RWPE1 (cell line): Measurements from ENCODE around the gene TYROBP.

Source experiments
- CTCF ChIA-PET: fragments of 350-600 bp; sonication (Branson Sonifier 250); formaldehyde crosslinking; extraction: SDS; loops from one replicate; lab custom pipeline; 2021; lab: Yijun Ruan, JAX
- POLR2A ChIA-PET: fragments of 400-600 bp; formaldehyde crosslinking; extraction: SDS; loops from one replicate; lab custom pipeline; 2020; ENCODE audit warnings: antibody characterized with exemption; ENCODE audit not compliant: low non-redundant PET; lab: Yijun Ruan, JAX
- DNase-seq: peaks from one replicate; pipeline ENCODE4 v3.0.0; 2012; ENCODE audit warnings: low spot score
- H3K27ac ChIP-seq: fragments of 450-650 bp; 2 replicates; pipeline ENCODE4 v1.5.1; 2017
- CTCF ChIP-seq: fragments of 450-650 bp; conservative IDR thresholded peaks from 2 replicates; pipeline ENCODE4 v1.5.1; 2017; ENCODE audit warnings: low read depth, mild to moderate bottlenecking

Gene TYROBP

GRCh38 chr19:35909684-35910035 is 1.6 kb upstream of the TYROBP start:
- TF ChIP-seq CTCF, result no peak
- no peak overlapping the region for H3K27ac ChIP-seq
- DNase-seq, result no peak
- ChIA-PET POLR2A (no interaction called here), CTCF (interaction anchor here (0.6 kb wide), 1 partner anchor 59 kb away, joined by 3 read pairs; no protein-coding TSS in a partner anchor)

GRCh38 chr19:35908973-35909683 is 1.0 kb upstream of the TYROBP start:
- CTCF ChIA-PET, result interaction anchor here (0.6 to 1.3 kb wide), 2 partner anchors 27 to 59 kb away, joined by 3 read pairs; no protein-coding TSS in a partner anchor
- no peak for TF ChIP-seq CTCF
- no peak for DNase-seq
- POLR2A ChIA-PET, result no interaction called here
- no peak overlapping the region for H3K27ac ChIP-seq

- H3K27ac ChIP-seq, result no peak overlapping the region
- ChIA-PET CTCF (no interaction called here), POLR2A (no interaction called here)
- no peak for TF ChIP-seq CTCF
- no peak for DNase-seq
These were observed 734 bp downstream of the TYROBP start for GRCh38 chr19:35907377-35907745.

GRCh38 chr19:35905178-35905727 is 2.8 kb downstream of the TYROBP start:
- POLR2A ChIA-PET, result no interaction called here
- no peak for DNase-seq
- CTCF ChIA-PET, result interaction anchor here (0.6 kb wide), 1 partner anchor 23 kb away, joined by 3 read pairs; no protein-coding TSS in a partner anchor
- H3K27ac ChIP-seq, result no peak overlapping the region
- no peak for TF ChIP-seq CTCF

- ChIA-PET POLR2A (no interaction called here), CTCF (no interaction called here)
- no peak for TF ChIP-seq CTCF
- DNase-seq, result no peak
- no peak overlapping the region for H3K27ac ChIP-seq
These were observed 3.6 kb downstream of the TYROBP start for GRCh38 chr19:35904311-35905068.

- CTCF ChIA-PET, result interaction anchor here (0.6 kb wide), 1 partner anchor 22 kb away, joined by 3 read pairs; no protein-coding TSS in a partner anchor
These were observed 4.4 kb downstream of the TYROBP start for GRCh38 chr19:35903550-35904179.

More at GRCh38 chr19:35903550-35904179, 4.4 kb downstream of the TYROBP start:
- POLR2A ChIA-PET, result no interaction called here
- peak; percentile 33 for DNase-seq
- TF ChIP-seq CTCF, result no peak
- H3K27ac ChIP-seq, result peak overlapping the region; percentile 25
